Measurements from ENCODE around the gene SMIM12. TPM values are rescaled to one million over a fixed set of nuclear protein-coding genes. Genes with fewer than 3 reads are reported as not detected.
A peak's percentile ranks its signal among the peaks of the same experiment; 100 is the strongest.

The SMIM12 gene
- total and polyA plus RNA-seq, 4 experiments from 2014 or later: 32.0 to 146 (median 55.8) TPM

GRCh38 chr1:34846265-34846664 is 13.3 kb downstream of the SMIM12 start:
- peaks cover 7 to 24% (median 15%) of the 10 kb centered on the region in 4 donors for H3K4me1 Mint-ChIP-seq
- DNase-seq: no peak
- ChIA-PET CTCF (ENCODE audit: partially characterized antibody) (no interaction called here), POLR2A (ENCODE audit: partially characterized antibody) (no interaction called here)
- no peaks in the 10 kb centered on the region for H3K27me3 Mint-ChIP-seq
- no peak overlapping the region for H3K27ac Mint-ChIP-seq
- intact Hi-C loops (cut with micrococcal nuclease): no loop called here
- no peak overlapping the region for H3K4me3 ChIP-seq (ENCODE audit: low read length in 2 of 2)
- no peaks in the 10 kb centered on the region for H3K9me3 Mint-ChIP-seq
- H3K4me3 Mint-ChIP-seq: no peak overlapping the region
- H3K27me3 ChIP-seq (ENCODE audit: insufficient read depth, low read length): no peaks in the 10 kb centered on the region
- H3K27ac ChIP-seq (ENCODE audit: low read depth, low read length): no peak overlapping the region
- H3K36me3 ChIP-seq (ENCODE audit: insufficient read depth, low read length): peaks cover 8% of the 10 kb centered on the region
- H3K36me3 Mint-ChIP-seq: peaks cover 19 to 25% of the 10 kb centered on the region in 2 donors
- H3K9me3 ChIP-seq (ENCODE audit: control insufficient read depth in 1 of 2, low read length in 2 of 2): no peaks in the 10 kb centered on the region
- H3K4me1 ChIP-seq (ENCODE audit: insufficient read depth, low read length): peaks cover 7% of the 10 kb centered on the region

DNA sequence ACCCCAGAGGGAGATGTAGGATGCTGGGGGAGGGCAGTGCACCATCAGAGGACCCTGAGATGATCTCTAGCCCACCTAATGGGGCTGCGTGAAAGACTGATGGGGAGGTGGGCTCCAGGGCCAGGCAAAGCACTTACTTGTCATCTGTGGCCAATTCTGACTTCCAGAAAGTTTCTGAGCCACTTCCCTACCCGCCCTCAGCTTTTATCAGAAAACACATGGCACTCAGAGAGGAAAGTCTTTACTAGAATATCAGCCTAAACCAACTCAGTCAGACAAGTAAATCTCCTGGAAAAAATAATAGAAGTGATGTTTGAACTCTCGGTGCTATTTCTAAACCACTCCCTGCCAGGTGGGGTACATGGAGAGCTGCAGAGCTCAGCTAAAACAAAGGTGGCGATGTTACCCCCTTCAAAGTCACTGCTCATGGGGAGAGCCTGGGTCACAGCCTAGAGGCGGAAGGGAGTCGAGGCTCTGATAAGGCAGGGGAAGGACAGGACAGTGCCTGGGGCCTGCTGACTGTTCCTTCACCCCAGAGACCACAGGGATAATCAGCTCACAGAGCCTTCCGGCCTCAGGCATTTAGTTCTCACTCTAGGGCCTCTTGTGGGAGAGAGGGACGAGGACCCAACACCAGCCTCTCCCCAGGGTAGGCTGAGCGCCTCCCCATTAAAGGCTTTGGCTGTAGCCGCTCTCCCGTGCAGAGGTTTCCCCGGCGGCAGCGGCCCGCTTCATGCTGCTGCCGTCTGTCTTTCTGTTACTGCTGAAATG is 14.2 kb downstream of the SMIM12 start:
- POLR2A ChIA-PET (ENCODE audit: partially characterized antibody): no interaction called here
- no peak overlapping the region for H3K4me3 ChIP-seq (ENCODE audit: low read length in 2 of 2)
- H3K9me3 ChIP-seq (ENCODE audit: control insufficient read depth in 1 of 2, low read length in 2 of 2): no peaks in the 10 kb centered on the region
- peaks cover 7% of the 10 kb centered on the region for H3K4me1 ChIP-seq (ENCODE audit: insufficient read depth, low read length)
- CTCF ChIA-PET (ENCODE audit: partially characterized antibody): interaction anchor here (2.8 kb wide), 1 partner anchor 7 kb away, joined by 20 read pairs; no protein-coding TSS in a partner anchor
- Mint-ChIP-seq H3K27me3 (no peaks in the 10 kb centered on the region), H3K36me3 (peaks cover 13 to 19% of the 10 kb centered on the region in 2 donors), H3K27ac (no peak overlapping the region), H3K4me1 (peaks cover 7 to 17% (median 11%) of the 10 kb centered on the region in 4 donors), H3K9me3 (no peaks in the 10 kb centered on the region), H3K4me3 (no peak overlapping the region)
- no peak overlapping the region for H3K27ac ChIP-seq (ENCODE audit: low read depth, low read length)
- no peak for DNase-seq
- peaks cover 8% of the 10 kb centered on the region for H3K36me3 ChIP-seq (ENCODE audit: insufficient read depth, low read length)
- intact Hi-C loops (cut with micrococcal nuclease): no loop called here
- no peaks in the 10 kb centered on the region for H3K27me3 ChIP-seq (ENCODE audit: insufficient read depth, low read length)

DNA sequence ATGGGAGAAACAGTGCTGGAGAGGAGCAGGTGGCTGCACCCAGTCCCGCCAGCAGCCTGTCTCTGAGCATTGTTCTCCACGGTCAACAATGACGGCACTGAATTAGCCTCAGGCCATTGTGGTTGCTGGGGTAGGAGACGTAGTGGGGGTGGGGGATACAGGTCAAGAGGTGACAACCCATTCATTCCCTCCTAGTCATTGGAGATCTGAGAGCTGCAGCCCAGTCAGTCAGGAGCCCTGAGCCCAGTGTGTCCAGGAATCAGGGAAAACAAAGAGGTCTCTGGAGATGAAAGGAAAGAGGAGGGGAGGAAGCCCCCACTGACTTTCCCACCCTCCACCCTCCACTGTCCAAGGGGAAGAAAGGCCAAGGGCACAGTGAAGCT is 15.3 kb downstream of the SMIM12 start:
- intact Hi-C loops (cut with micrococcal nuclease): no loop called here

DNA sequence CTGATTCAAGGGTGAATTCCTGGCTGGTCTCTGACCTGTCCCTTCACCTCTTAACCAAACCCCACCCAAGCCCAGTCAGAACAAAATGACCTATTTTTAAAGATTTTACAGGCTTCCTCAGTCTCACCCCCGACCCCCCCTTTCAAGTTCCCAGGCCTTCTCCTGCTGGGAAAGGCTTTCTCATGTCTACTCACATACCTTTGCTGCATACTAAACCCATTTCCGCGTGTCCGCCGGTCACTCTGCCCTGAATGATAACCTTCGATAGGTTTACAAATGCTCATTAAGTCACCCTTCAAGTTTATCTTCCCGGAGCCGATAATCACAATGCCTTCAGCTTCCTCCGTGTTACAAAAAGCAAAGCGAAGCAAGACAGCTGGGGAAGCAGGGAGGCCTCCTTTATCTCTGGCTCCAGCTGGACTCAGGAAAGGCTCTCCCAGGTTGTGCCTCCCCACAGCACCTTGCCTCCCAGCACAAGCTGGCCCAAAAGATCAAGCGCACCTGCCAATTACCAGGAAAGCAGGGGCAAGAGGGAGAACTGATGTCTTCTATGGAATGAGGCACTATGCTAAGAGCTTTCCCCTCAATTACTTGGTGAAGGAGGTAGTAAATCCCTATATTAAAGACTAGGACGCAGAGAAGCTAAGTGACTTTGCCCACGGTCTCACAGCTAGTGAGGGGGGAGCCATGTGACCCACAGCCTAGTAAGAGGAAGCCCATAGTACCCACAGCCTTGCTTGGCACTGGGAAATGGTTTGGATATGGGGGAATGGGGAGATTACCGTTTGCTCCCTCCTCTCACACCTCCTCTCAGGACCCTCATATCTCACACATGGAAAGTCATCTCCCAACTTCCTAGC is 15.9 kb downstream of the SMIM12 start:
- intact Hi-C loops (cut with micrococcal nuclease): no loop called here

More for the DNA sequence above, 15.3 kb downstream of the SMIM12 start:
- Mint-ChIP-seq H3K4me3 (no peak overlapping the region), H3K27ac (no peak overlapping the region), H3K4me1 (peaks cover 7 to 13% (median 8%) of the 10 kb centered on the region in 4 donors), H3K36me3 (peaks cover 9 to 13% of the 10 kb centered on the region in 2 donors), H3K27me3 (no peaks in the 10 kb centered on the region), H3K9me3 (no peaks in the 10 kb centered on the region)
- no peaks in the 10 kb centered on the region for H3K27me3 ChIP-seq (ENCODE audit: insufficient read depth, low read length)
- no peak overlapping the region for H3K27ac ChIP-seq (ENCODE audit: low read depth, low read length)
- no peaks in the 10 kb centered on the region for H3K9me3 ChIP-seq (ENCODE audit: control insufficient read depth in 1 of 2, low read length in 2 of 2)
- H3K4me3 ChIP-seq (ENCODE audit: low read length in 2 of 2): no peak overlapping the region
- no peak for DNase-seq
- CTCF ChIA-PET (ENCODE audit: partially characterized antibody): interaction anchor here (2.8 kb wide), 1 partner anchor 8 kb away, joined by 20 read pairs; no protein-coding TSS in a partner anchor
- peaks cover 6% of the 10 kb centered on the region for H3K36me3 ChIP-seq (ENCODE audit: insufficient read depth, low read length)
- POLR2A ChIA-PET (ENCODE audit: partially characterized antibody): no interaction called here
- H3K4me1 ChIP-seq (ENCODE audit: insufficient read depth, low read length): peaks cover 7% of the 10 kb centered on the region

DNA sequence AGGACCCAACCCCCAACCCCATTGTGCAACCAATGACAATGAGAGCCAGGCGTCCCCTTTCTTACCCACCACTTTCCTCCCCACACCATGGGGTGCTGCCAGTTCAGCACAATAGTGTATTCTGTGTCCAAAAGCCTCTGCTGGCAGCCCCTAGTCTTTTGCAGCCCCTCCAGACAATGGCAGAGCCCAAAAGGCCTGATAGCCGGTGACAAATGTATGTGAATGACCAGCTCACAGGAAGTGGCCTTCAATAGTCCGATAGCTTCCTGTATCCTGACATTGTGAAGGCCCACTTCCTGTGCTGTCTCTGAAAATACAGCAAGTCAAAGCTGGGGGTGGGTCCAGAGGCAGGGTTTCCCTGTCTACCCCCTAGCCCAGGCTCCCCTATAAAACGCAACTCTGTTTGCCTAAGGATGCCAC is 16.6 kb downstream of the SMIM12 start:
- Histone ChIP-seq H3K4me3 (ENCODE audit: low read length in 2 of 2) (no peak overlapping the region), H3K9me3 (ENCODE audit: control insufficient read depth in 1 of 2, low read length in 2 of 2) (no peaks in the 10 kb centered on the region), H3K27ac (ENCODE audit: low read depth, low read length) (no peak overlapping the region), H3K36me3 (ENCODE audit: insufficient read depth, low read length) (no peaks in the 10 kb centered on the region), H3K27me3 (ENCODE audit: insufficient read depth, low read length) (no peaks in the 10 kb centered on the region), H3K4me1 (ENCODE audit: insufficient read depth, low read length) (peaks cover 7% of the 10 kb centered on the region)
- Mint-ChIP-seq H3K4me3 (no peak overlapping the region), H3K9me3 (no peaks in the 10 kb centered on the region), H3K27me3 (no peaks in the 10 kb centered on the region), H3K27ac (peak overlapping the region in 1 of 7 donors; percentile 44), H3K36me3 (peaks cover 0 to 6% of the 10 kb centered on the region in 2 donors), H3K4me1 (peaks cover 2 to 11% (median 5%) of the 10 kb centered on the region in 4 donors)
- POLR2A ChIA-PET (ENCODE audit: partially characterized antibody): no interaction called here
- no peak for DNase-seq
- CTCF ChIA-PET (ENCODE audit: partially characterized antibody): interaction anchor here (2.8 kb wide), 1 partner anchor 10 kb away, joined by 20 read pairs; no protein-coding TSS in a partner anchor
- intact Hi-C loops (cut with micrococcal nuclease): no loop called here

More for the DNA sequence above, 15.9 kb downstream of the SMIM12 start:
- H3K9me3 Mint-ChIP-seq: no peaks in the 10 kb centered on the region
- peak overlapping the region in 2 of 7 donors; percentile 23 to 44 for H3K27ac Mint-ChIP-seq
- no peak overlapping the region for H3K4me3 ChIP-seq (ENCODE audit: low read length in 2 of 2)
- DNase-seq: no peak
- H3K9me3 ChIP-seq (ENCODE audit: control insufficient read depth in 1 of 2, low read length in 2 of 2): no peaks in the 10 kb centered on the region
- ChIA-PET POLR2A (ENCODE audit: partially characterized antibody) (no interaction called here), CTCF (ENCODE audit: partially characterized antibody) (interaction anchor here (0.7 to 2.8 kb wide), 2 partner anchors 9 to 23 kb away, joined by 3 to 20 read pairs; no protein-coding TSS in a partner anchor)
- peaks cover 7% of the 10 kb centered on the region for H3K4me1 ChIP-seq (ENCODE audit: insufficient read depth, low read length)
- H3K27me3 ChIP-seq (ENCODE audit: insufficient read depth, low read length): no peaks in the 10 kb centered on the region
- no peak overlapping the region for H3K4me3 Mint-ChIP-seq
- no peaks in the 10 kb centered on the region for H3K36me3 ChIP-seq (ENCODE audit: insufficient read depth, low read length)
- peaks cover 5 to 9% of the 10 kb centered on the region in 2 donors for H3K36me3 Mint-ChIP-seq
- H3K27ac ChIP-seq (ENCODE audit: low read depth, low read length): no peak overlapping the region
- no peaks in the 10 kb centered on the region for H3K27me3 Mint-ChIP-seq
- peaks cover 5 to 11% (median 6%) of the 10 kb centered on the region in 4 donors for H3K4me1 Mint-ChIP-seq

- no peak overlapping the region for H3K27ac ChIP-seq (ENCODE audit: low read depth, low read length)
- CTCF ChIA-PET (ENCODE audit: partially characterized antibody): interaction anchor here (0.6 to 2.8 kb wide), 3 partner anchors 10 to 25 kb away, joined by 3 to 20 read pairs (median 4); no protein-coding TSS in a partner anchor
- peak overlapping the region in 1 of 7 donors; percentile 10 for H3K27ac Mint-ChIP-seq
- intact Hi-C loops (cut with micrococcal nuclease): no loop called here
- no peaks in the 10 kb centered on the region for H3K36me3 ChIP-seq (ENCODE audit: insufficient read depth, low read length)
- peaks cover 7% of the 10 kb centered on the region for H3K4me1 ChIP-seq (ENCODE audit: insufficient read depth, low read length)
- POLR2A ChIA-PET (ENCODE audit: partially characterized antibody): no interaction called here
- no peaks in the 10 kb centered on the region for H3K27me3 Mint-ChIP-seq
- H3K36me3 Mint-ChIP-seq: peaks cover 0 to 4% of the 10 kb centered on the region in 2 donors
- no peak overlapping the region for H3K4me3 ChIP-seq (ENCODE audit: low read length in 2 of 2)
- H3K9me3 ChIP-seq (ENCODE audit: control insufficient read depth in 1 of 2, low read length in 2 of 2): no peaks in the 10 kb centered on the region
- H3K27me3 ChIP-seq (ENCODE audit: insufficient read depth, low read length): no peaks in the 10 kb centered on the region
- no peaks in the 10 kb centered on the region for H3K9me3 Mint-ChIP-seq
- peaks cover 0 to 11% (median 5%) of the 10 kb centered on the region in 4 donors for H3K4me1 Mint-ChIP-seq
- no peak overlapping the region for H3K4me3 Mint-ChIP-seq
- no peak for DNase-seq
Measured at GRCh38 chr1:34842073-34842472, 17.5 kb downstream of the SMIM12 start.

DNA sequence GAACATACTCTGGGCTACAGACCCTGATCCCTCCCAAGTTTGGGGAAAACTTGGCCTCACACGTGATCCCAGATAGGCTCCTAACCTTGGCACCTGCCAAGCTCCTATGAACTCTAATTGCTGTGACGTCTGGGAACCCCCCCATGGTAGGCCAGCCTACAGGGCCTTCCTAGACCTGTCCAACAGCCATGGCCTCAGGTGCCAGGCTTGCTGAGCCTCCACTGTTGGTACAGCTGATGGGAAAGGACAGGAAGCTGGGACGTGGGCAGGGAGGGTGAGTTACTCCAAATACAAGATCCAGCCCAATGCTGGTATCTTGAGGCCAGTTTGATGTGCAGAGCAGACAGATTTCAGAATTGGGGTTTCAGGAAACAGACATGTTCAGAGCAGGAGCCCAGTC is 19.1 kb downstream of the SMIM12 start:
- Histone ChIP-seq H3K27ac (ENCODE audit: low read depth, low read length) (no peak overlapping the region), H3K4me3 (ENCODE audit: low read length in 2 of 2) (no peak overlapping the region), H3K36me3 (ENCODE audit: insufficient read depth, low read length) (no peaks in the 10 kb centered on the region), H3K27me3 (ENCODE audit: insufficient read depth, low read length) (no peaks in the 10 kb centered on the region), H3K9me3 (ENCODE audit: control insufficient read depth in 1 of 2, low read length in 2 of 2) (no peaks in the 10 kb centered on the region), H3K4me1 (ENCODE audit: insufficient read depth, low read length) (peaks cover 7% of the 10 kb centered on the region)
- Mint-ChIP-seq H3K9me3 (no peaks in the 10 kb centered on the region), H3K27me3 (no peaks in the 10 kb centered on the region), H3K36me3 (peaks cover under 1 to 2% of the 10 kb centered on the region in 2 donors), H3K4me3 (no peak overlapping the region), H3K27ac (no peak overlapping the region), H3K4me1 (peaks cover 0 to 11% (median 4%) of the 10 kb centered on the region in 4 donors)
- intact Hi-C loops (cut with micrococcal nuclease): no loop called here
- ChIA-PET POLR2A (ENCODE audit: partially characterized antibody) (no interaction called here), CTCF (ENCODE audit: partially characterized antibody) (no interaction called here)
- DNase-seq: no peak
